CD4-positive, alpha-beta T cell (primary cell): ENCODE measurements around the gene RUFY4. TPM values are rescaled to one million over a fixed set of nuclear protein-coding genes. Genes with fewer than 3 reads are reported as not detected.

Experiments used
- ATAC-seq: fragments of 200-7000 bp; cut with Tn5 transposase; one replicate; pipeline ENCODE4 v1.10.0; 2022; ENCODE audit warnings: mild to moderate bottlenecking; ENCODE audit not compliant: poor library complexity
- CTCF ChIA-PET: fragments of 350-600 bp; sonication (Branson Sonifier 250); formaldehyde crosslinking; loops from one replicate; lab custom pipeline; 2021; ENCODE audit warnings: antibody characterized with exemption, inconsistent platforms; lab: Charles Lee
- POLR2A ChIA-PET: fragments of 350-600 bp; sonication (Branson Sonifier 250); formaldehyde crosslinking; loops from one replicate; lab custom pipeline; 2021; ENCODE audit warnings: antibody characterized with exemption, inconsistent platforms; lab: Charles Lee
- DNase-seq, 14 experiments: peaks; one replicate each; pipeline ENCODE4 v3.0.0-alpha.2; 2013 to 2020; ENCODE audit warnings: mixed read lengths in 2 of 14
- H3K27ac ChIP-seq, 2 donors: one replicate each; pipeline versions ENCODE4 v1.5.1 to v1.7.0; 2013; ENCODE audit warnings: low read length in 2 of 2, low read depth in 1 of 2, mild to moderate bottlenecking in 1 of 2
- H3K27me3 ChIP-seq, 2 experiments: 1 replicate in 1 of 2; 2 replicates in 1 of 2; pipeline versions ENCODE4 v1.6.1 to v1.7.0; 2013; ENCODE audit warnings: low read length in 2 of 2, control low read depth in 1 of 2, mild to moderate bottlenecking in 1 of 2, moderate library complexity in 1 of 2; ENCODE audit not compliant: insufficient read depth in 2 of 2, control insufficient read depth in 1 of 2
- H3K36me3 ChIP-seq: one replicate; pipeline ENCODE4 v1.6.1; 2013; ENCODE audit warnings: low read length, control low read depth; ENCODE audit not compliant: insufficient read depth
- H3K4me1 ChIP-seq: one replicate; pipeline ENCODE4 v1.6.1; 2013; ENCODE audit warnings: low read length, control low read depth; ENCODE audit not compliant: insufficient read depth
- H3K4me3 ChIP-seq: one replicate; pipeline ENCODE4 v1.5.1; 2013; ENCODE audit warnings: mild to moderate bottlenecking, low read length, moderate library complexity
- H3K9me3 ChIP-seq, 2 experiments: 1 replicate in 1 of 2; 2 replicates in 1 of 2; pipeline versions ENCODE4 v1.6.1 to v1.7.0; 2013; ENCODE audit warnings: low read length in 2 of 2, mild to moderate bottlenecking in 2 of 2, control low read depth in 1 of 2, moderate library complexity in 1 of 2; ENCODE audit not compliant: control insufficient read depth in 1 of 2, insufficient read depth in 1 of 2
- H3K27ac Mint-ChIP-seq: one replicate; pipeline ENCODE4 v1.8.0; 2020; ENCODE audit warnings: mixed read lengths
- H3K27me3 Mint-ChIP-seq: one replicate; pipeline ENCODE4 v1.8.0; 2021; ENCODE audit warnings: mixed read lengths
- H3K36me3 Mint-ChIP-seq: one replicate; pipeline ENCODE4 v1.8.0; 2021; ENCODE audit warnings: low read depth, mixed read lengths
- H3K4me1 Mint-ChIP-seq: one replicate; pipeline ENCODE4 v1.8.0; 2021; ENCODE audit warnings: low read depth, mixed read lengths
- H3K4me3 Mint-ChIP-seq: one replicate; pipeline ENCODE4 v1.8.0; 2020; ENCODE audit warnings: mild to moderate bottlenecking, mixed read lengths
- H3K9me3 Mint-ChIP-seq: one replicate; pipeline ENCODE4 v1.8.0; 2020; ENCODE audit warnings: mixed read lengths
- intact Hi-C, 2 experiments: fragments of 100-400 bp; cut with DNase I in 1 of 2; cut with micrococcal nuclease in 1 of 2; formaldehyde crosslinking; loops; one replicate each; pipeline versions ENCODE4 v1.15.1 to v1.9.0; 2023 to 2025; cut with DNase I, micrococcal nuclease
- total RNA-seq, 174 experiments: library from RNA in 2 of 174; stranded (reverse) in 2 of 174; gene quantifications; one replicate each; pipeline ENCODE4 v1.2.3 and lab custom pipeline; 2021 to 2026
- TF ChIP-seq, protein P1 (sequence below): fragments of 200-600 bp; IDR thresholded peaks from one replicate; pipeline ENCODE4 v1.8.0; 2022; ENCODE audit warnings: antibody characterized with exemption, mild to moderate bottlenecking

The RUFY4 gene
- total RNA-seq, 2 experiments from 2014 or later: 0.78 to 0.85 TPM

DNA sequence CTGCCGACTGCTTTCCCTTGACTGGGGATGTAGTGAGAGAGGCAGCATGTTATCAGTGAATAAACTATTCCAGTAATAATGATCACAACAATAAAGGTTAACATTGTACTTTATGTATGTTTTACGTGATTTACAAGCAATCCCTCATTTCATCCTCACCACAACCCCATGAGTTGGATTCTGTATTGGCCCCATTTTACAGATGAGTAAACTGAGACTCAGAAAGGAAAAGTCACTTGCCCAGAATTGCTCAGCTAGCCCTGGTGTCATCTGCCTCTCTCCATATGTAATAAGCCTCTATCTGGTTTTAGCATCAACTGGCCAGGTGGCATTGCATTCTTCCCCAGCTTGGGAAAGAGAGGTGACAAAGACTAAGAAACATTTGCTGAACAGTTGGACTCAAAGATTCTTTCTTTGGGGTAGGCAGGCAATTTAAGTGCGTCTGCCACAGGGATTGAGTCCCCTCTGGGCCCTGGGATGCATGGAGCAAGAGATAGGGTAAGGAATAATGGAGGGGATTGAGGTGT lies 58.9 kb downstream of the RUFY4 start:
- Histone ChIP-seq H3K4me3 (no peak overlapping the region), H3K27ac (no peak overlapping the region), H3K36me3 (no peaks in the 10 kb centered on the region), H3K4me1 (peaks cover 2% of the 10 kb centered on the region), H3K9me3 (peaks cover 0 to 8% of the 10 kb centered on the region in 2 experiments), H3K27me3 (peaks cover 5 to 6% of the 10 kb centered on the region in 2 experiments)
- Mint-ChIP-seq H3K4me1 (peaks cover 6% of the 10 kb centered on the region), H3K4me3 (no peak overlapping the region), H3K27me3 (peaks cover 34% of the 10 kb centered on the region), H3K9me3 (peaks cover under 1% of the 10 kb centered on the region), H3K36me3 (no peaks in the 10 kb centered on the region), H3K27ac (no peak overlapping the region)
- TF ChIP-seq, protein P1, sequence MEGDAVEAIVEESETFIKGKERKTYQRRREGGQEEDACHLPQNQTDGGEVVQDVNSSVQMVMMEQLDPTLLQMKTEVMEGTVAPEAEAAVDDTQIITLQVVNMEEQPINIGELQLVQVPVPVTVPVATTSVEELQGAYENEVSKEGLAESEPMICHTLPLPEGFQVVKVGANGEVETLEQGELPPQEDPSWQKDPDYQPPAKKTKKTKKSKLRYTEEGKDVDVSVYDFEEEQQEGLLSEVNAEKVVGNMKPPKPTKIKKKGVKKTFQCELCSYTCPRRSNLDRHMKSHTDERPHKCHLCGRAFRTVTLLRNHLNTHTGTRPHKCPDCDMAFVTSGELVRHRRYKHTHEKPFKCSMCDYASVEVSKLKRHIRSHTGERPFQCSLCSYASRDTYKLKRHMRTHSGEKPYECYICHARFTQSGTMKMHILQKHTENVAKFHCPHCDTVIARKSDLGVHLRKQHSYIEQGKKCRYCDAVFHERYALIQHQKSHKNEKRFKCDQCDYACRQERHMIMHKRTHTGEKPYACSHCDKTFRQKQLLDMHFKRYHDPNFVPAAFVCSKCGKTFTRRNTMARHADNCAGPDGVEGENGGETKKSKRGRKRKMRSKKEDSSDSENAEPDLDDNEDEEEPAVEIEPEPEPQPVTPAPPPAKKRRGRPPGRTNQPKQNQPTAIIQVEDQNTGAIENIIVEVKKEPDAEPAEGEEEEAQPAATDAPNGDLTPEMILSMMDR: no peak
- ChIA-PET POLR2A (no interaction called here), CTCF (no interaction called here)
- DNase-seq: no peak
- intact Hi-C loops: no loop called here
- ATAC-seq: no peak

DNA sequence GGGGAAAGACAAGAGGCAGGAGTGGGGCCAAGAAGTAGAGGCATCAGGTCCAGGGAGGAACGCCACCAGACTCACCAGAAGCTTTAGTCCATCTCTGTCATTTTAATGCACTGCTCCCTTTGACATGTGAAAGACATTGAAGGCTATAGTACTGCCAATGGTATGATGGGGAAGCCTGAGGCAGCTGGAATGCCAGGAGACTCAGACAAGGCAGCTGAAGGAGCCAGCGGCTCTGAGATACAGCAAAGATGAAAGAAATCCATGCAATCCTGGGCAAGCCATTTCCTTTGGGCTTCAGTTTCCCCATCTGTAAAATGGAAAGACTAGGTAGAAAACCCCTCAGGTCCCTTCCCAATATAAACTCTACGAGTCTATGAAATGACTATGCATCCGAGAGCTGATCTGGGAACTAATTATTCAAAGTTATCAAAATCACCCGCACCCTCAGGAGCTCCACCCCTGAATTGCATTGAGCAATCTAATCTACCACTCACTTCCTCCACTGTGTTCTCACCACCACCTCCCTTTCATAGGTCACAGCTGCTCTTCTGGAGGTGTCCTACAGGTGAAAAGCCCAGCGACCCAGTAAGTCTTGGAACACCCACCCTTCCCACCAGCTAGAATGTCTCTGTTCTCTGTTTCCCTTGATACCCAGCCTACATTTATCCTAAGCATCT lies 59.9 kb downstream of the RUFY4 start:
- no peak overlapping the region for H3K4me3 Mint-ChIP-seq
- H3K36me3 Mint-ChIP-seq: no peaks in the 10 kb centered on the region
- no peak overlapping the region for H3K4me3 ChIP-seq
- no peak overlapping the region for H3K27ac Mint-ChIP-seq
- no peaks in the 10 kb centered on the region for H3K9me3 Mint-ChIP-seq
- H3K27me3 Mint-ChIP-seq: peaks cover 34% of the 10 kb centered on the region
- POLR2A ChIA-PET: no interaction called here
- H3K4me1 Mint-ChIP-seq: peaks cover 6% of the 10 kb centered on the region
- intact Hi-C loops: no loop called here
- H3K27ac ChIP-seq: no peak overlapping the region
- peaks cover 3 to 5% of the 10 kb centered on the region in 2 experiments for H3K27me3 ChIP-seq
- H3K4me1 ChIP-seq: peaks cover 2% of the 10 kb centered on the region
- ATAC-seq (no peak), DNase-seq (peak in 1 of 14 experiments; percentile 32)
- TF ChIP-seq, protein P1: no peak
- H3K9me3 ChIP-seq: no peaks in the 10 kb centered on the region
- CTCF ChIA-PET: no interaction called here
- H3K36me3 ChIP-seq: no peaks in the 10 kb centered on the region

DNA sequence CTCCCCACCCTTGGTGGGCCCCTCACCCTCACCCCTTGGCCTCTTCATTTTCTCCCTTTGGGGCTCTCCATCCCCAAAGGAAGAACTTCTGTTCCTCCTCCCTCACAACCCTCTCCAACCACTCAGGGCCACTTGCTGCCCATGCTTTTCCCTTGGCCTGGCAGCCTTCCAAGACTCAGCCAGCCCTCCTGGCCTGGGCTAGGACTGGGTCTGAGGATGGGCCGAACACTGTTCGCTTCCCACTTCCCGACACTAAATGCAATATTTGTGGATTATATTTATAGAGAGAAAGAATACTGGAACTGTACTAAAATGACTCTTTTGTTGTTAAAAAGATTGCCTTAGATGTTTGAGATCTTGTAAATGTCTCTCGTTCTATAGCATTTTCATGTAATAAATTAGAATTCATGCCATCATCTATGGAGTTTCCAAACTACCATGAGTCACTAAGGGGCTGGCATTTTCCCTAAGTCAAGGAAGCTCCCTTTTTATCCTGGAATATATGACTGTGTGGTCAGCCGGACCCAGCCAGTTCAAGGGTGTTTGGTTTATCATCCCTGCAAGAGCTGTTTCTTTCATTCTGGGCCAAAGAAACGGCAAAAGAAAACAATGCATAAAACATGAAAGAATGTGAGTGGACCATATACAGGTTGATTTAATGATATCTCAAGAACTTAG lies 60.5 kb downstream of the RUFY4 start:
- CTCF ChIA-PET: no interaction called here
- ATAC-seq (no peak), DNase-seq (no peak)
- Histone ChIP-seq H3K27ac (no peak overlapping the region), H3K36me3 (no peaks in the 10 kb centered on the region), H3K4me3 (no peak overlapping the region), H3K27me3 (peaks cover 0 to 5% of the 10 kb centered on the region in 2 experiments), H3K4me1 (peaks cover 2% of the 10 kb centered on the region), H3K9me3 (no peaks in the 10 kb centered on the region)
- Mint-ChIP-seq H3K27ac (no peak overlapping the region), H3K4me1 (peaks cover 6% of the 10 kb centered on the region), H3K9me3 (no peaks in the 10 kb centered on the region), H3K27me3 (peaks cover 34% of the 10 kb centered on the region), H3K36me3 (no peaks in the 10 kb centered on the region), H3K4me3 (no peak overlapping the region)
- intact Hi-C loops: no loop called here
- POLR2A ChIA-PET: no interaction called here
- TF ChIP-seq, protein P1: no peak
